Measurements from ENCODE around the gene RUSF1. TPM values are rescaled to one million over a fixed set of nuclear protein-coding genes. Genes with fewer than 3 reads are reported as not detected.

Gene RUSF1
- total RNA-seq, 2 donors from 2014 or later, result 67.9 to 74.2 TPM

- no peak overlapping the region for H3K4me3 ChIP-seq
Observed at GRCh38 chr16:31440516-31441184, 67.5 kb downstream of the RUSF1 start.

GRCh38 chr16:31439519-31439918 lies 68.7 kb downstream of the RUSF1 start:
- Histone ChIP-seq H3K9me3 (no peaks in the 10 kb centered on the region), H3K36me3 (no peaks in the 10 kb centered on the region), H3K27me3 (replicated peaks; ENCODE audit: insufficient read depth) (no peaks in the 10 kb centered on the region), H3K4me3 (no peak overlapping the region), H3K27ac (no peak overlapping the region), H3K4me1 (ENCODE audit: control insufficient read depth in 1 of 2, low read depth in 2 of 2) (no peaks in the 10 kb centered on the region)
- no peak for TF ChIP-seq CTCF (IDR thresholded peaks at IDR 0.05)
- ATAC-seq (ENCODE audit: insufficient number of reproducible peaks, low FRiP score, low read depth) (no peak), DNase-seq (ENCODE audit: low spot score) (no peak)

More at GRCh38 chr16:31440516-31441184, 67.5 kb downstream of the RUSF1 start:
- no peaks in the 10 kb centered on the region for H3K4me1 ChIP-seq (ENCODE audit: control insufficient read depth in 1 of 2, low read depth in 2 of 2)
- DNase-seq (ENCODE audit: low spot score), result no peak
- no peaks in the 10 kb centered on the region for H3K36me3 ChIP-seq
- ATAC-seq (ENCODE audit: insufficient number of reproducible peaks, low FRiP score, low read depth), result no peak
- H3K9me3 ChIP-seq, result no peaks in the 10 kb centered on the region
- TF ChIP-seq CTCF (IDR thresholded peaks at IDR 0.05), result no peak
- H3K27ac ChIP-seq, result no peak overlapping the region
- no peaks in the 10 kb centered on the region for H3K27me3 ChIP-seq (replicated peaks; ENCODE audit: insufficient read depth)

Other genes starting within 250 kb of the RUSF1 start
- gene ITGAM, start 248.4 kb downstream of the RUSF1 start, total RNA-seq, result 10 to 100 TPM; 31.2 to 31.5 TPM
- gene ITGAX, start 153.2 kb downstream of the RUSF1 start, total RNA-seq, result 10 to 100 TPM in 1 of 2 donors, 1 to 10 TPM in 1; 9.7 to 32.9 TPM
- gene ITGAD, start 115.1 kb downstream of the RUSF1 start, total RNA-seq, result under 1 TPM in 1 of 2 donors, not detected in 1; 0.14 TPM
- gene COX6A2, start 80.0 kb downstream of the RUSF1 start, total RNA-seq, result not detected
- gene ZNF843, start 65.6 kb downstream of the RUSF1 start, total RNA-seq, result 1 to 10 TPM; 1.1 to 1.9 TPM
- gene ARMC5, start 48.9 kb downstream of the RUSF1 start, total RNA-seq, result 10 to 100 TPM in 1 of 2 donors, 1 to 10 TPM in 1; 8.8 to 10.8 TPM
- gene TGFB1I1, start 36.2 kb downstream of the RUSF1 start, total RNA-seq, result 100 to 1,000 TPM; 192 to 231 TPM
- gene SLC5A2, start 25.3 kb downstream of the RUSF1 start, total RNA-seq, result under 1 TPM in 1 of 2 donors, not detected in 1; 0.85 TPM
- not detected for gene AHSP, start 19.5 kb upstream of the RUSF1 start, total RNA-seq